AG20443 (cell line): Measurements from ENCODE around the gene ASS1.
"Not testable (repeated sequence)": the region's sequence is repeated elsewhere in the genome, so short reads cannot be mapped to it uniquely, and the experiment has no call there.

Experiments used
- DNase-seq: peaks from one replicate; pipeline ENCODE4 v3.0.0; 2012; ENCODE audit warnings: low spot score, mixed read lengths

Gene ASS1

GRCh38 chr9:130433947-130434262 is 10.9 kb upstream of the ASS1 start:
- no peak for DNase-seq

GRCh38 chr9:130434656-130435055 is 10.1 kb upstream of the ASS1 start:
- not testable (repeated sequence) for DNase-seq

GRCh38 chr9:130437011-130437789 is 7.6 kb upstream of the ASS1 start:
- DNase-seq = no peak

GRCh38 chr9:130438382-130438981 is 6.3 kb upstream of the ASS1 start:
- no peak for DNase-seq

GRCh38 chr9:130441031-130441430 is 3.7 kb upstream of the ASS1 start:
- DNase-seq = no peak

- no peak for DNase-seq
These were observed 1.9 kb upstream of the ASS1 start for GRCh38 chr9:130442746-130443455.

- DNase-seq = no peak
These were observed 1.3 kb upstream of the ASS1 start for GRCh38 chr9:130443456-130443801.

- DNase-seq = no peak
These were observed 795 bp upstream of the ASS1 start for GRCh38 chr9:130443840-130444492.

- DNase-seq = peak; percentile 72
These were observed 665 bp downstream of the ASS1 start for GRCh38 chr9:130445268-130445983.

- DNase-seq = peak; percentile 94
These were observed 1.5 kb downstream of the ASS1 start for GRCh38 chr9:130446101-130446861.

GRCh38 chr9:130447193-130447816 is 2.5 kb downstream of the ASS1 start:
- DNase-seq = no peak

GRCh38 chr9:130448035-130448624 is 3.4 kb downstream of the ASS1 start:
- DNase-seq = peak; percentile 46

GRCh38 chr9:130448771-130449603 is 4.2 kb downstream of the ASS1 start:
- no peak for DNase-seq

GRCh38 chr9:130450344-130451003 is 5.7 kb downstream of the ASS1 start:
- DNase-seq = no peak

GRCh38 chr9:130451004-130451390 is 6.2 kb downstream of the ASS1 start:
- no peak for DNase-seq

GRCh38 chr9:130451509-130452388 is 7.0 kb downstream of the ASS1 start:
- DNase-seq = peak; percentile 98

GRCh38 chr9:130452835-130453234 is 8.1 kb downstream of the ASS1 start:
- no peak for DNase-seq

- DNase-seq = no peak
These were observed 8.7 kb downstream of the ASS1 start for GRCh38 chr9:130453487-130453886.
